Aortic smooth muscle cell (primary cell): Measurements from ENCODE around the gene ADSL. TPM values are rescaled to one million over a fixed set of nuclear protein-coding genes. Genes with fewer than 3 reads are reported as not detected.

Experiments used
- total RNA-seq: library from RNA; depleted of rRNA; stranded (reverse); fragments of >200 nt; gene quantifications from 2 replicates; pipeline ENCODE4 v1.2.3, GENCODE V29; 2014

ADSL gene
- 99.2 and 106 TPM in 2 replicates for total RNA-seq

DNA sequence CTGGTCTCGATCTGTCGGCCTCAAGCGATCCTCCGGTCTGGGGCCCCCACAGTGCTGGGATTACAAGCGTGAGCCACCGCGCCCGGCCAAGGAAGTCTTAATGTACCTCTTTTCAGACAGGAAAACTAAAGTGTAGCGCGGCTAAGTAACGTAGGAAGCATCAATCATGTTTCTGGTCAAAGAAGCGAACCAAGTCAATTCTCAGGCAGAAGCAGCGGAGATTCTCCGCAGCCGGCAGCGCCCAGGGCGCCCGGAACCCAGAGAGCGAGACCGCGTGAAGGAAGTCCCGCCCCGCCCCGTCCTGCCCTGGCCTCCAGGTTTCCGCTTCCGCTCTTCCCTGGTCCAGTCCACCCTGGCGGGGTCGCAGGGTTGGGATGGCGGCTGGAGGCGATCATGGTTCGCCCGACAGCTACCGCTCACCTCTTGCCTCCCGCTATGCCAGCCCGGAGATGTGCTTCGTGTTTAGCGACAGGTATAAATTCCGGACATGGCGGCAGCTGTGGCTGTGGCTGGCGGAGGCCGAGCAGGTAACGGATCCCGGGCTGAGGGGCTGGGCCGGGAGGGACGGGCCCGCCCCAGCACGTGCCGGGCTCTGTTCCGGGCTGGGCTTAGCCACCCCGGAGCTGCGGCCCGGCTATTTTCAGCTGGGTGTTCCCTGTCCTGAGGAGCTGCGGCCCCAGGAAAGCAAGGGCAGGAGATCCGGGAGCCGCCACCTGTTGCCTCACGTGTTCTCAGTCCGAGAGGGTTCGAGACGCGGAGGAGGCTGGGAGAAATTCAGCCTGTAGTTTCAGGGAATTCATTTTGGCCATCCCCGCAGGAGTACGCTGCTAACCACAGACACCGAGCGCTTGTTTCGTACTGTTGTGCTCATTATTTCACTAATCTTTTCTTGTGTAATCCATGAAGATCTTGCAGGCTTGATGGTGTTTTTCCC lies at the start of gene ADSL:
Gene ADSL (plus strand): TSS at position 316 of the 934 bp plus-strand sequence. CDS start 59 bp downstream, at position 375.

Other genes with a start within 250 kb of the ADSL start
- gene TNRC6B, start 168.6 kb upstream of the ADSL start, total RNA-seq = 19.9 and 21.8 TPM in 2 replicates
- 36.9 and 37.5 TPM in 2 replicates for gene SGSM3, start 24.1 kb downstream of the ADSL start, total RNA-seq